OCI-LY1 (cell line): ENCODE measurements around the gene RSAD1.

ENCODE experiments used
- CTCF ChIP-seq: fragments of 200-600 bp; sonication (generic), shearing (Covaris generic); IDR thresholded peaks from 2 replicates; pipeline ENCODE4 v1.5.1; 2017; ENCODE audit warnings: mild to moderate bottlenecking, antibody characterized with exemption, low read length, moderate library complexity, mixed read lengths
- EZH2 ChIP-seq: fragments of 200-600 bp; sonication (generic), shearing (Covaris generic); IDR thresholded peaks from 2 replicates; pipeline ENCODE4 v1.8.0; 2017; ENCODE audit warnings: borderline replicate concordance, mixed run types, mild to moderate bottlenecking, antibody characterized with exemption, low read length, moderate library complexity, mixed read lengths

GRCh38 chr17:50469671-50470305, 8.9 kb upstream of the RSAD1 start:
- no peak for TF ChIP-seq EZH2
- no peak for TF ChIP-seq CTCF
